Stomach (tissue), 4 donors: Measurements from ENCODE around the gene LCE2A.

Experiments used
- EP300 ChIP-seq: sonication (generic); formaldehyde crosslinking; IDR thresholded peaks from one replicate; pipeline ENCODE4 v1.6.1; 2017; ENCODE audit warnings: antibody characterized with exemption
- POLR2A ChIP-seq, 4 donors: fragments of 450-650 bp; IDR thresholded peaks; one replicate each; pipeline ENCODE4 v1.6.1; 2016; ENCODE audit warnings: antibody characterized with exemption in 4 of 4, control low read depth in 2 of 4, mild to moderate bottlenecking in 1 of 4, moderate library complexity in 1 of 4
- POLR2AphosphoS5 ChIP-seq, 3 donors: sonication (generic); formaldehyde crosslinking; IDR thresholded peaks; one replicate each; pipeline ENCODE4 v1.6.1; 2016; ENCODE audit warnings: antibody characterized with exemption in 3 of 3
- TF ChIP-seq, protein P1 (sequence below), 7 experiments: fragments of 450-650 bp in 4 of 7; fragments of 200-600 bp in 3 of 7; sonication (generic) in 3 of 7; IDR thresholded peaks; one replicate each; pipeline ENCODE4 v1.5.1; 2016 to 2019; ENCODE audit warnings: antibody characterized with exemption in 7 of 7, control low read depth in 2 of 7, mild to moderate bottlenecking in 1 of 7

DNA sequence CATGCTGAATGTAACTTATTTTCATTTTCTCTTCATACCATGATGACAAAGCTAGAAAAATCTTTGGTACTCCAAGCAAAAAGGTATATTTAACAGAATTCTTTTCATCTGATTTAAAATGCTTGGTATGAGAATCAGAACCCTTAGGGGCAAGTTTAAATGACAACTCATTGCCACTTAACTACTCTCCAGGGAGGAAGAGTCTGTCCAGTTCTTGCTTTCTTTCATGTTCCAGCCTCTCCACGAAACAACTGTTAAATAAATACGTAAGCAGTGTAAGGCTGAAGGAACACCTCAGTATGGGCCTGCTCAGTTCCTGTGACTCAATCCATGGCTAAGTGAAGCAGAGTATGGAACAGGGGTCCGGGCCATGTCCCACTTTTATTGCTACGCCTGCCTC, 1.6 kb downstream of the LCE2A start:
- no peak for TF ChIP-seq EP300
- TF ChIP-seq, protein P1, sequence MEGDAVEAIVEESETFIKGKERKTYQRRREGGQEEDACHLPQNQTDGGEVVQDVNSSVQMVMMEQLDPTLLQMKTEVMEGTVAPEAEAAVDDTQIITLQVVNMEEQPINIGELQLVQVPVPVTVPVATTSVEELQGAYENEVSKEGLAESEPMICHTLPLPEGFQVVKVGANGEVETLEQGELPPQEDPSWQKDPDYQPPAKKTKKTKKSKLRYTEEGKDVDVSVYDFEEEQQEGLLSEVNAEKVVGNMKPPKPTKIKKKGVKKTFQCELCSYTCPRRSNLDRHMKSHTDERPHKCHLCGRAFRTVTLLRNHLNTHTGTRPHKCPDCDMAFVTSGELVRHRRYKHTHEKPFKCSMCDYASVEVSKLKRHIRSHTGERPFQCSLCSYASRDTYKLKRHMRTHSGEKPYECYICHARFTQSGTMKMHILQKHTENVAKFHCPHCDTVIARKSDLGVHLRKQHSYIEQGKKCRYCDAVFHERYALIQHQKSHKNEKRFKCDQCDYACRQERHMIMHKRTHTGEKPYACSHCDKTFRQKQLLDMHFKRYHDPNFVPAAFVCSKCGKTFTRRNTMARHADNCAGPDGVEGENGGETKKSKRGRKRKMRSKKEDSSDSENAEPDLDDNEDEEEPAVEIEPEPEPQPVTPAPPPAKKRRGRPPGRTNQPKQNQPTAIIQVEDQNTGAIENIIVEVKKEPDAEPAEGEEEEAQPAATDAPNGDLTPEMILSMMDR (IDR thresholded peaks at IDR 0.05): no peak
- no peak for TF ChIP-seq POLR2AphosphoS5 (IDR thresholded peaks at IDR 0.05)
- TF ChIP-seq POLR2A (IDR thresholded peaks at IDR 0.05): no peak
